Smooth muscle cell of the brain vasculature (primary cell): ENCODE measurements around the gene RBM20.

Experiments
- DNase-seq: peaks from one replicate; pipeline ENCODE4 v3.0.0-alpha.2; 2012; ENCODE audit warnings: low read depth, low spot score

The RBM20 gene

DNA sequence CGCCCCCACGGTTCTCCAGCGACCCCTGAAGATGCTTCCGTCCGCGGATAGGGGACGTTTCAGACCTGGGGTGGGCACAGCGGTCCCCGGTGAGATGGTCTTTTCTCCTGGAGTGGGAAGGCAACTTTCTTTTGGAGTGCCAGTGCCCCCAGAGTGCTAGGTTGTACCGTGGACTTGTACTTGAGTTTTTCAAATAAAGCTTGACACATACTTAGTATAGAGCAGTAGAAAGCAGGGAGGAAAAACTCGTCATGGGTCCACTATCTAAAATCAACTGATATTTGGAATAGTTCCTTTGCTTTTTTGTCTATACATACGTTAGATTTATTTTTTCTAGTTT, 28.4 kb downstream of the RBM20 start:
- no peak for DNase-seq

DNA sequence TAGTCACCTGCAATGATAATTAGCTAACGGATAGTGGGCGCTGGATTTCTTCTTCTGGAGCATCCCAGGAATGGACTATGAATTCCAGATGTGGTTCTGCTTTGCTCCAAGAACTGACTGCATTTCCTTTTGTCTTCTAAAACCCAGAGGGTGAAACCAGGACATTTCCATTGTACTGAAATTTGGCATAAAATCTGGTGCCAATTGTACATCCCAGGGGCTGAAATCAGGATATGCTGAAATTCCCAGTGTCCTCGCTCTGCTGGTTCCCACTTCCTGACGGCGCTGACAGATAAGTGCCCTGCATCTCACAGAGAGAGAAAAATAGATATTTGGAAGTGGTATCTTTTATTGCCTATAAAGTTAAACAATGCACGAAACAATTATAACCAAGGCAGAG, 31.9 kb downstream of the RBM20 start:
- DNase-seq = no peak

DNA sequence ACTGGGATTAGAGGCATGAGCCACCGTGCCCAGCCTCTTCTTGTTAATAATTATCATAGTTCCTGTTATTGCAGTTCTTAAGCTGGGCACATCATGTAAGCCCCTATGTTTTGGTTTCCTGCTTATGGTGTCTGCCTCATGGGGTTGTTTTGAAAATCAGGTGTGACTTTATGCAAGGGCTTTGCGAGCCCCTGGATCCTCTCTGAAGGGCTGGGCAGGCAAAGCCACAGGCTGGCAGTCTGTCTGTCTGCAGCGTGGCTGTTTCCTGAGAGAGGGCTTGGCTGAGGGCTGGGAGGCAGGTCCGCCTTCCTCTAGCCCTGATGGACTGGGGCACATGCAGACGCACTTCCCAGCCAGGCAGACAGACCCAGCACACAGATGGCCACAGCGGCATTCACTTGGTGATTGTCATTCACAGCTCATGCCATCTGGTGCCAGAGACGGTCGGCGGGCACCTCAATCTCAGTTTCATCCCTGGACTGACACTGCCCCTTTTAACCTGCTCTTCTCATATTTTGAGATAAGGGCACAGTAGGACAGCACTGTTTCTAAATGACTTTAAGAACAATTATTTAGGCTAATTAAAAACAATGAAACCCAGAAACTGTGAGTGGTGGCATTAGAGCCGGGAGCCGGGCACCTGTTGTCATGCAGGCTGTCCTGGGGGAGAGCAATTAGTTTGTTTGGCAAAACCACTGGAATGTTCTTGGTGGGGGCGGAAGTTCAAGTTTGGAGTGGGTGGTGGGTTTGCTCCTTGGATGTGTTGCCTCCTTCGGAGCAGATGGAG, 35.5 kb downstream of the RBM20 start:
- no peak for DNase-seq

DNA sequence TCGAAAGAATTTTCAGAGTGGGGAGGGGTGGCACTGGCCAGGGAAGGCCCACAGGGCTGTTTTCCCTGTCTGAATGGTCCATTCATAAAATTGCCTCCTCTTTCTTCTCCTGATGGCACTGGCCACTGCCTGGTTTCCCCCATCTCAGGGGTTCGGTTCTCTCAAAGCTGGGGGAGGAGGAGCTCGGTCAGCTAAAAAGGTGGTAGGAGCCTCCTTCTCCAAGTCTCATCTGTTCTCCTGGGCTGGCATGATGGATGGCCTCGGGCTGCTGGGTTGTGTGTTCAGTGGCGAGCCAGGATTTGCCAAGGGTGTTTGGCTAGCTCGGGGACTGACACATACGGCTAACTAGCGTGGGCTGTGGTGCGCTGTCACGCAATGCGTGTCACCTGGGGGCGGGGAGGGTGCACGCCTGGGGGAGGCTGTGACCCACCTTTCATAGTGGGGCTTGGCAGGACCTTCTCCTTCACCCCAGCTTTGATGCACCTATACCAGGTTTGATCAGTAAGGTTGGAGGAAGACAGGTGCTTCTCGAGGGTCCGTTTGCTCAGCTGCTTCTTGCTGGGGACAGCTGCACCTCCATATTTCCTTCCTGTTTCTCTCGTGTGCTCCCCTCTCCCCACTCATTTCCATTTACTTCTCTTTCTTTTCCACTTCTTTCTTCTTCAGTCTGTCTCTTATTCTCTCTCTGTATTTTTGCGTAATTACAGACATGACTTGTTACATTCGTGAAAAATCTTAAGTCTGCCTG, 36.3 kb downstream of the RBM20 start:
- DNase-seq = no peak

DNA sequence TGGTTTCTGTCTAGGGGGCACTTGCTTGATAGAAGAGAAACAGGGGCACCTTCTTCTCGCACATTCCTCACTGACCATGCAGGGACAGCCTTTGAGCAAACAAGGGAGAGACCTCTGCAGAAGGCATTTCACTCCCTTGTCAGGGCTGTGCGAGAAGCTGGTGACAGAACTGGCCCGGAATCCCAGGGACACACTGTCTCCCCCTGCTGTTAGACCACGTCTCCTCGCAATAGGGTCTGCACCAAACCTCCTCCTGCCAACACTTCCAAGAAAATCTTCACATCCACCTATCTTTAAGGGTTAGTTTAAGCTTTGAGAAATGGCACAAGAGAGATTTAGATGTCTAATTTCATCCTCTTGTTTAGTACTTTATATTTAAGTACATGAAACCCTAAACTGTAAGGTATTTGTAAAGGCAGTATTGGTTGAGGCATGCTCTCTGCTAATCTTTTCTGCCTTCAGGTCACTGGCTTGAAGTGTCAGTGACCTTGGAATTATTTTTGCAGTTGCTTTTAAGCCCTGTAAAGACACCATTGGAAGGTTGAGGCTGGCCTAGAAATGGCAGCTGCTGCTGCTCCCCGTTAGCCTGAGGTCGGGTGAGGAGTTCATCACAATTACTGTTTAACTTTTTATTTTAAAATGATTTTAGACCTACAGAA, 37.0 kb downstream of the RBM20 start:
- DNase-seq = no peak

DNA sequence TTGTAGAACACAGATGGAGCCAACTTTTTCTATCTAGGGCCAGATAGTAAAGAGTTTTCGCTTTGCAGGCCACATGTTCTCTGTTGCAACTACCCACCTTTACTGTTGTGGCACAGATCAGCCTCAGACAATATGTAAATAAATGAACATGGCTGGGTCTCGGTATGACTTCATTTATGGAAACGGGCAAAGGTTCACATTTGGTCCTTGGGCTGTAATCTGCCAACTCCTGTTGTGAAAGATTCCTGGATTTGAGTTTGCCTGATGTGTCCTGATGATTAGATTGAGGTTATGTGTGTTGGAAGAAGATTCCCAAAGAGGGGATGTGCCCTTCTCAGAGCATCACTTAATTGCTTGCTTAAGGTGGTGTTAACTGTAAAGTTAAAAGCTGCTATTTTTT, 38.2 kb downstream of the RBM20 start:
- DNase-seq = no peak

DNA sequence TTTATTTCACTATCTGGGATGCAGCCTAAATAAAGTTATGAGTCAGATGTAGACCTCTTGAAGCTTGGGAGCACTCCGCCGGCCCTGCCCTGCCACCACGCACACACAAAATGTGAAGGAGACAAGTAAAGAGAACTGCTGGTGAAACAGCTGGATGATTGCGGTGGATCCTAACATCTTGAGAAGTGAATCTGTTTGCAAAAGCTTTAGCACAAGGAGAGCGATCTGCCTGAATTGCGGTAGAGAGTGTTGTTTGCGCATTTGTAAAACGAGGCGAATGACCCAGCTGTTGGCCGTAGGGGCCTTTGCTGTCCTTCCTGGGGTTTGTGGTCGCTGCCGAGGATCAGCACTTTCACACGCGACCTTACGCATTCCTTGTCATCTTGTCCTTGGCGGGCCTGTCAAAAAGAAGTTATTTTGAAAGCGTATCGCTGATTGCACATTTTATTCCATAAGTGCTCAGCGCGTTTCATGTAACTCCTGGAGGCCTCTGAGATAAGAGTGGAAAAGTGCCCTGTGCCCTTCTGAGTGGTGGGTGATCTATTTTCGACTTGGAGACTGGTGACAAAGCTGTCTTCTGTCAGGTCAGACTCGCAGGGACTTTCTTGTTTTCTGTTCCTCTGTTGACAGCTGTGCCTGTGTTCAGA, 40.8 kb downstream of the RBM20 start:
- no peak for DNase-seq

DNA sequence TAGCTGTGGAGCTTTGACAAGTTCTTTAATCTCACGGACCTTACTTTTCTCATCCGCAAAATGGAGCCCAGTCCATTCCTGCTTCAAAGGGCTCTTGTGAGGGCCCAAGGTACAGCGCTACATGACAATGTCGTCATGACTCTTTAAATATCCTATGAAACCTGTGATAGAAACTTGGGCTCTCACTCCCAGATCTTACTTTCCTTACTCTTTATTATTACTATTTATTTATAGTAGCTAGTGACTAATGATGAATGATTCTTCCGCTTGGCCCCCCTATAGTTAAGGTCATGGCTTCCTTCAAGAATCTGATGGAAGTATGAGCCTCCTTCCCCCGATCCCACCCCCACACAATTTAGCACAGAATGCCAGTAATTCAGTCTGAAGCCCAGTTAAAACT, 41.9 kb downstream of the RBM20 start:
- peak; percentile 43 for DNase-seq

DNA sequence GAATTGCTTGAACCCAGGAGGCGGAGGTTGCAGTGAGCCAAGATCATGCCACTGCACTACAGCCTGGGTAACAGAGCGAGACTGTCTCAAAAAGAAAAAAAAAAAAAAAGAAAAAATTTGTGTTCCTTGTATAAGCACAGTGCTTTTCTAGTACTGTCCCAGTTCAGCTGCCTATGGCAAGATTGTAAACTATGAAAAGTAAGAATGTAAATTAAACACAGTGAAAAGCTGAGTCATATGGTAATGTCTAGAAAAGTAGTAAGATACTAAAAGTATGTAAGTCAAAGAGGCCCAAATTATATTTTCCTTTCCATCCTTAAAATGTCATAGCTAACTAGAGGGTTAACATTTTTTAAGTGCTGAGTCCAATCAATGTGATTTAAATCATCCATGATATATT, 42.8 kb downstream of the RBM20 start:
- DNase-seq = no peak

DNA sequence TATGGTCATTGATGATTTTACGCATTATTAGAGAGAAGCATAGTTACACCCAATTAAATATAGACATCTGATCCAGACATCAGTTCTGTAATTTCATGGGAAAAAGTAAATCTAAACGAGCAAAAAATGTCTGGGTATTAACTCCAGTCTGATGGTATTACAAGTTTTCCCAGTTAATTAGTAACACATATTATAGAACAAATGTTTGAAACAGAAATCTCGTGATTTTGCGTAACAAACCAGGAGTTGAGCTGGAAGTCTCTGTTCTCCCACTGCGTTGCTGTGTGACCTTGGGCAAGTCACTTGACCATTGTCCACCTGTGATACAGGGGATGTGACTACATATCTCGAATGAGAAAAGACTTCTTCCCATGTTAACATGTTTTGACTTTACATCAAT, 43.3 kb downstream of the RBM20 start:
- DNase-seq = no peak

DNA sequence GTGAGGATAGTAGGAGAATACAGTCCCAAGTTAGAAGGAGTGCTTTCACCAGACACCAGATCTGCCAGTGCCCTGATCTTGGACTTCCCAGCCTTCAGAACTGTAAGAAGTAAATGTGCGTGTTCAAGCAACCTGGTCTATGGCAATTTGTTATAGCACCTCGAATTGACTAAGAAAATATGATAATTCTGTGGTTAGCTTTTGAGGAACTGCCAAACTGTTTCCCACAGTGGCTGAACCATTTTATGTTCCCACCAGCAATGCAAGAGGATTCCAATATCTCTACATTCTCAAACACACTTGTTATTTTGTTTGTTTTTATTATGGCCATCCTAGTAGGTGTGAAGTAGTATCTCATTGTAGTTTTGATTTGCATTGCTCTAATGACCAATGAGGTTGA, 47.0 kb downstream of the RBM20 start:
- no peak for DNase-seq

DNA sequence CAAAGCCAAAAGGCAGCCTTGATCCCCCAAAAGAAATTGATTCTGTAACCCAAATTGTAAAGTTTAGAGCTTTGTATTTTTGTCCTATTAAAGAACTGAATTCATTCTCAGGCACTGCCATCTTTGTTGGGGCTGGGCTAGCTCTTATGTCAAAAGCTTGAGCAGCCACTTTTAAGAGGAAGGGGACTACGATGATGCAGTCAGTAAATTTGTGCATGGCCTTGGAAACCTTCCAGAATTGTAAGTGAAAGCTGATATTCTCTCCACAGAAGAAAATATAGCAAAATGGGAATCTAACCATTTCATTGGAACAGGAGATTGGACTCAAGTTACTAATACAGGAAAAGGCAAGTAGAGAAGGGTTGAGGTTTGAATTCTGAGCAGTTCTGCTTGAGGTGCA, 50.1 kb downstream of the RBM20 start:
- DNase-seq = no peak

DNA sequence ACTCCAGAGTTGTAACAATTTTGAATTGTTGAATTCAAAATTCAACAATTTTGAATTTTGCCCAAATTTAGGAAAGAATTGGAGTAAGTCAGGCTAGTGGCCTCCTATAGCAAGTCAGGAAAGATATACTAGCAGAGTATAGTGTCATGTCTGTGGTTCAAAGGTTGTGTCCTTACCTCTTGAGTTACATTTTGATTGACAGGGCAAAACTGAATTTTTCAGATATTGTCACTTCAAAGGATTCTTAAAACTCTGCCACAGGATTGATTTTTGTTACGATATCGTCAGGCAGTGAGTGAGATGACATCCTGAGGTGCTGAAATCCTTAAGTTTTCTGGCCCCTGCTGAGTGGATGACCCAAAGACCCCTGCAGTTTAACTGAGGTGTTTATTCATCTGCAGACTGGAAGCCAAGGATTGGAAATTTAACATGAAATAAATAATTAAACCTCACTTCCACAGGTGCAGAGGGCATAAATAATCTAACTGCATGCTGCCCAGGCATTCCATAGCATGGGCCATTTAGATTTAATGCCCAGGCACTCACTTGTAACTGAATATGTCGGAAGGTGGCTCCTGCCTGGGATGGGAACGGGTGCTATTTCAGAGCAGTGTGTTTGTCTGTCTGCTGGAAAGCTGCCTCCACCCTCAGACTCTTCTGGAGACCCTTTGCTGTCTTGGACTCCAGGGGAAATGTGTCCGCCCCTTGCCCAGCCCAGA, 50.8 kb downstream of the RBM20 start:
- no peak for DNase-seq

DNA sequence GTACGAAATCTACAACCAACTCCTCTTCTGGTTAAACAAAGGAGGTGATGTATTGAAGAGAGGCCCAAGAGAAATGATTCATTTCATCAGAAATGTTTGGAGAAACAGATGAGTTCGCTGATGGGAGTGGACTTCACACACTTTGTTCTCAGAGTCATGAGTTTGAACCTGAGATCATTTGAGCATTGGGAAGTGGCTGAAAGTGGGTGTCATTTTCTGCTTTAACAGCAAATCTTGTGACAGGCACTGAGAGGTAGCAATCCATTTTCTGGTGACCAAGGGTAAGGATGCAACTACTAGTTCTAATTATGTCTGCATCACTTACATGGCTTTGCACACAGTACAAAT, 51.4 kb downstream of the RBM20 start:
- no peak for DNase-seq

DNA sequence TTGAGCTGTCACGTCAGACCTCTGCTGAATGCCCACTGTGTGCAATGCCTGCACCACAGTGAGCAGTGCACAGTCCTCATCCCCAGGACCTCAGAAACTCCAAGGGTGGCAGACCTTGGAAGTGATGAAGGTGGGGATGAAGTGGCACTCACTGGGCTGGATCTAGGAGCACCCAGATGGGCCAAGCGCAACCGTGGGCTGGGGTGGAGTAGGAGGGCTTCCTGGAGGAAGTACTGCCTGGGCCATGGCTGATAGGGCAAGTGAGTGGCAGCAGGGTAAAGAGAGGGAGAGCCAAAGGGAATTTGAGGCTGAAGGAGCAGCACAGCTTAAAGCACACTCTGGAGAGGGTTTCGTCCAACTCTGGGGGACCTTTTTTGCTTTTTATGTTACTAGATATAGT, 52.3 kb downstream of the RBM20 start:
- no peak for DNase-seq

DNA sequence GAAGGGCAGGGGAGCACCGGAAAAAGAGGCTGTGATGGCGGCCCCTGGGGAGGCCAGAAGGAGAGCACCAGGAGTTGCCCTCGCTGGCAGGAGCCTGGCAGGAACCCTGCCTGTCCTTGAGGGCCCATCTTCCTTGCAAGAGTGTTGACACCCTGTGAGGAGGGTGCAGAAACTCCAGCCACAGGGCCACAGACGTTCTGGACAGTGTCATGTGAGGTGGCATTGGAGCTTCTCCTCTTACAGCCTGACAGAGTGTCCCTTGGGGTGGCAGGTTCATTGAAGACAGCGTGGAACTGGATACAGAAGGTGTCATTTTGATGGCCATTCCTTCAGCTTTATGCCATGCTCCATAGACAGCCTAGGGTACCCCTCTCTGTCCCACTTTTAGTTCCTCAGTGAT, 54.2 kb downstream of the RBM20 start:
- no peak for DNase-seq

DNA sequence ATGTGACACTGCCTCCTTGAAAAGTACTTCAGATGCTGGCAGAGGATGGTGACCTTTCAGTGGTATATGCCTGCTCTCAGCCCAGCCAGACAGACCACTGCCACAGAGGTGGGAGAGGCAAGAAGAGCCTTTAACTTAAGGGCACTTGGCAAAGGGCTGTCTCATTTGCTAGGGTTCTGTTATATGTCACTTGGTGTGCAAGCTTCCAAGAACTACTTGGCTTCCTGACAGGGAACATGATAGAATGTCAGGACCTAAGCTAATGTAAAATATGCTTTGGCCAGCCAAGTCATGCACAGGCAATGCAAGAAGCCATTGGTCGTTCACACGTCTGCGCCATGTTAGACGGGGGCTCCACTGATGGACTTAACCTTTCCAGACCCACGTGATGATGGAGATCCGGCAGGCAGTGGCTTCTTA, 54.7 kb downstream of the RBM20 start:
- no peak for DNase-seq

DNA sequence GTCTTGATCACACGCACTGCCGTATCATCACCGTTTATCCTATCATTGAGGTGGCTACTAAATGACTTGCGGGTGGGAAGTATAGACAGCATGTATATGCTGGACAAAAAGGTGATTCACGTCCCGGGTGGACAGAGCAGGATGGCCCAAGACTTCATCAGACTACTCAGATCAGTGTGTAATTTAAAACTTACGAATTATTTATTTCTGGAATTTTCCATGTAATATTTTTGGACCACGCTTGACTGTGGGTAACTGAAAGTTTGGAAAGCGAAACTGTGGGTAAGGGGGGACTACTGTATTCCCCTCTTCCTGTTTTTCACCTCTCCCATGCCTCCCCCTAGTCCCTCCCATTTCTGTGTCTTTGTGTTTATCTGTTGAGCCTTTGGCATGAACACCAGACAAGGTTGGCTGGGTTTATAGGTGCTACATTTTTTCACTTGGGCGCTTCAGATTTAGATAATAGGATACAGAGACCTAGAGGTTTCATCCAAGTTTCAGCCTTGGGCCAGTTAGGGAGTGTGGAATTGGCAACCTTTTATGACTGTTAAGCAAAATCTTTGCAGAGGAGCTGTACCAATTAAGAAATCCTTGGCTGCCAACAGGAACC, 55.8 kb downstream of the RBM20 start:
- no peak for DNase-seq

DNA sequence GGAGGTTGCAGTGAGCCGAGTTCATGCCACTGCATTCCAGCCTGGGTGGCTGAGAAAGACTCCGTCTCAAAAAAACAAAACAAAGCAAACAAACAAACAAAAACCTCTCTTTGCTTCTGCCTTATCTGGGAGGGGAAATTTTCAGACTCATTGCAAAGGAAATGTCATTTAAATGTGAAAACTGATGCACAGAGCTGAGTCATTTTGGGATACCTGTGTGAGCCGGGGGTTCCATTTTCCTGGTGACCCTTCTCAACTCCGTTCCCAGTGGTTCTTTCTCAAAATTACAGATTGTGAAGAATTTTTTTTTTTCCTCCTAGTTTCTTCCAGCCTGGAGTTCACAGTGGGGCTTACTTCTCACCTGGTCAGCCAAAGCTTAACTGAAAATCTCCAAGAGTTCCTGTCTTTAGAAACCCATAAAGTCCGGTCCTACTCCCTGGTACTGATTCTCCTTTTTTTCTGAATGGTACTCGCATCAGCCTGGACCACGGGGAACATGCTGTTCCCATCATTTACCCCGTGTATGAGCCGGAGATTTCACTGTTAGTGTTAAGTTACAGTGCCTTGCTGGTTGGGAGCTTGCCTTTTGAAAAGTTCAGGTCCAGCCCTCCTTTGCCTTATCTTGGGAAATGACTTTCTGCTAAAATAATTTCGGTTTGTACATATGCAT, 56.9 kb downstream of the RBM20 start:
- no peak for DNase-seq

DNA sequence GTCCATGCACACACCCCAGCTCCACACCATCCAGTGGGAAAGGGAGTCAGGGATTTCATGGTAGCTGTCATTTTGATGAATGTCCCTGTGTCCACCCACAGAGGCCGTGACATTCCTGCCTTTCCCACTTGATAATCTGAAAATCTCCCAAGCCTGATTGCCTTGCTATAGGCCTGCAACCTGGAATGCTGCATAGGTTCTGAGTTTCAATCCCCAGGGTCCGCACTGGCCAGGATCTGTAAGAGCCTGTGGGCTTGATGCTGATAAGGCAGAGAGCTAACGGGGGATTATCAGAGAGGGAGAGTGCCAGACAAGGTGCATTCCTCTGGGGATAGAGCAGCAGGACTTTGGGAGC, 57.5 kb downstream of the RBM20 start:
- DNase-seq = no peak

DNA sequence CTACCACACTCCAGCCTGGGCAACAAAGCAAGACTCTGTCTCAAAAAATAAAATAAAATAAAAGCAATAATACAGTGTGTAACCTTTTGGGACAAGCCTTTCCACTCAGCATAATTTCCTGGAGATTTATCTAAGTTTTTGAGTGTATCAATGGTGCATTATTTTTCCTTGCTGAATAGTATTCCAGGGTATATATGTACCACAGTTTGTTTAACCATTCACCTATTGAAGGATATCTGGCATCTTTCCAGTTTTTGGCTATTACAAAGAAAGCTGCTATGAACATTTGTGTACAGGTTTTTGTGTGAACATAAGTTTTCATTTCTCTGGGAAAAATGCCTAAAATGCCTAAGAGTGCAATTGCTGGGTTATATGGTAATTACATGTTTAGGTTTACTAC, 59.9 kb downstream of the RBM20 start:
- DNase-seq = no peak
